Prostate gland (tissue), 2 donors: ENCODE measurements around the gene PGPEP1. TPM values are rescaled to one million over a fixed set of nuclear protein-coding genes. Genes with fewer than 3 reads are reported as not detected.

ENCODE experiments used
- DNase-seq: peaks from one replicate; pipeline ENCODE4 v3.0.0-alpha.2; 2019; ENCODE audit warnings: low spot score
- H3K27ac ChIP-seq, 2 donors: fragments of 200-600 bp; sonication (generic); 2 replicates each; pipeline ENCODE4 v1.5.1; 2017 to 2019
- H3K27me3 ChIP-seq: fragments of 200-600 bp; sonication (generic); replicated peaks from 2 replicates; pipeline ENCODE4 v1.5.1; 2019; ENCODE audit not compliant: insufficient read depth
- H3K36me3 ChIP-seq, 2 donors: fragments of 200-600 bp; sonication (generic); 1 replicate in 1 of 2; 2 replicates in 1 of 2; pipeline versions ENCODE4 v1.5.1 to v1.8.1; 2017 to 2019
- H3K4me1 ChIP-seq: fragments of 200-600 bp; sonication (generic); replicated peaks from 2 replicates; pipeline ENCODE4 v1.5.1; 2019
- H3K4me3 ChIP-seq, 2 donors: fragments of 200-600 bp; sonication (generic); 2 replicates each; pipeline ENCODE4 v1.5.1; 2017 to 2019
- H3K9me3 ChIP-seq: fragments of 200-600 bp; sonication (generic); 2 replicates; pipeline ENCODE4 v1.5.1; 2017
- POLR2A ChIP-seq: fragments of 450-650 bp; IDR thresholded peaks from one replicate; pipeline ENCODE4 v1.6.1; 2016; ENCODE audit warnings: antibody characterized with exemption, mild to moderate bottlenecking
- POLR2AphosphoS5 ChIP-seq: sonication (generic); formaldehyde crosslinking; IDR thresholded peaks from one replicate; pipeline ENCODE4 v1.6.1; 2017; ENCODE audit warnings: antibody characterized with exemption
- WGBS: methylation state at CpG from one replicate; pipeline ENCODE4 v1.1.5; 2018; 5-methylcytosine and 5-hydroxymethylcytosine counted together
- intact Hi-C: fragments of 100-400 bp; cut with DNase I; formaldehyde crosslinking; loops from one replicate; pipeline ENCODE4 v1.14.2; 2022
- microRNA-seq: library from miRNA; unstranded; fragments of <30 nt; microRNA quantifications from one replicate; pipeline ENCODE4, GENCODE V29; 2016
- small RNA-seq, 2 donors: library from RNA; depleted of rRNA; stranded (forward); fragments of <200 nt; gene quantifications; one replicate each; pipeline ENCODE3, GENCODE V24; 2016
- total RNA-seq, 2 donors: library from RNA; depleted of rRNA; stranded (reverse); fragments of >200 nt; gene quantifications; one replicate each; pipeline ENCODE4 v1.1.0, GENCODE V29; 2016
- TF ChIP-seq, protein P1 (sequence below), 4 experiments: fragments of 200-600 bp in 2 of 4; fragments of 450-650 bp in 2 of 4; sonication (generic) in 2 of 4; IDR thresholded peaks; 1 replicate in 3 of 4; 2 replicates in 1 of 4; pipeline ENCODE4 v1.5.1; 2016 to 2019; ENCODE audit warnings: antibody characterized with exemption in 4 of 4, mild to moderate bottlenecking in 2 of 4, moderate library complexity in 2 of 4

Gene PGPEP1
- total RNA-seq, 2 donors from 2014 or later, result 18.0 to 37.3 TPM

DNA sequence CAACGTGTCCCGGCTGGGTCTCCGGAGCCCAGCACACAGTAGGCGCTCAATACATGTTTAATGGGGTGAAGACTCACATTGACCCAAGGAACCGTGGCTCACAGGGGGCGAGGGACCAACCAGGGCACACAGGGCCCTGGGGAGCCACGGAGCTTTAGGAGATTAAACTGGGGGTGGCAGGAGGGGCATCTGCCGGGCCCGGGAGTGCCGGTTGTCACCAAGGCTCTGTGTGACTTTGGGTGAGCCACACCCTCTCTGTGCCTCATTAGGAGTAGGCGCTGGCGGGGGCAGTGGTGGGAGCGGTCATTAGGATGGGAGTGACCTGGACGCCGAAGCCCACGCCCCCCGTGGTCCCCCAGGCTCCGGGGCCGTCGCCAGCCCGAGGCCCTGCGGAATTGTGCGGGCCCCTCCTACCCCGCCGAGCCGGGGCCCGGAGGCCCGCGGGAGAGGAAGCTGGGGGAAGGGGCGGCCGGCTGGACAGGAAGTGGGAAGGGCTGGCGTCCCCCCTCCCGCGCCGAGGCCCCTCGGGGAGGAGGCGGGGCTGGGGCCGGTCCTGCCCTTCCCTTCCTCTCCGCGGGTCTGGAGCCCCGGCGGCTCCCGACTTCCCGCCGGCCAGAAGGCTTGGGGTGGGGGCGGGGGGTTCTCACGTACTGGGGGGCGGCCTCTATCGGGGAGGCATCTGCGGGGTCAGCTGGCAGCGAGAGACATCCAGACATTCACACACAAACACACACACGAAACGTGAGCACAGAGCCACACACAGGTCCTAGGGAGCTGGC lies 77.0 kb downstream of the PGPEP1 start:
- H3K4me1 ChIP-seq, result peaks cover 14% of the 10 kb centered on the region
- no peak for DNase-seq
- 2% methylated on average over 51 of the region's 53 CpGs for WGBS

DNA sequence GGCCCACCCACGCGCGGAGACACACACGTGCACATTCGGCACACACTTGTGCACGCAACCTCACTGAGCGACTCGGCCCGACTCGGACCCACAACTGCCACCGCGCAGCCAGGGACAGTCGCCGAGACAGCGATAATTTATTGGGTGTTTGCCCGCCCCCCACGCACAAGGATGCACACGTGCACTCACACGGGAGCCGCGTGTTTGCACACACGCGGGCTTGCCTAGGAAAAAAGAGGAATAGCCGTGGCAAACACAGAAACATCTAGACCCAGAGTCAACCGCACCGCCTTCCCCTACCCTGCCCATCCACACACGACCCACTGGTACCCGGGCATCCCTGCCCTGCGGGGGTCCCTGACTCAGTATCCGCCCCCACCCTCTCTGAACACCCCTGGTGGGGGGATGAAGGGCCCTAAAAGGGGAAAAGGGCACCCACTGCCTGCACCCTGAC lies 77.7 kb downstream of the PGPEP1 start:
- intact Hi-C loops, result loop anchor here (5.0 to 10.0 kb wide), 2 partner anchors 141 to 213 kb away; partner anchors contain the start of gene RAB3A

More for the DNA sequence above, 77.0 kb downstream of the PGPEP1 start:
- Histone ChIP-seq H3K27me3 (no peaks in the 10 kb centered on the region), H3K4me3 (peak overlapping the region; percentile 26 to 28), H3K27ac (peak overlapping the region; percentile 77 to 82), H3K9me3 (no peaks in the 10 kb centered on the region), H3K36me3 (no peaks in the 10 kb centered on the region)
- peak; percentile 19 for TF ChIP-seq POLR2AphosphoS5
- TF ChIP-seq, protein P1, sequence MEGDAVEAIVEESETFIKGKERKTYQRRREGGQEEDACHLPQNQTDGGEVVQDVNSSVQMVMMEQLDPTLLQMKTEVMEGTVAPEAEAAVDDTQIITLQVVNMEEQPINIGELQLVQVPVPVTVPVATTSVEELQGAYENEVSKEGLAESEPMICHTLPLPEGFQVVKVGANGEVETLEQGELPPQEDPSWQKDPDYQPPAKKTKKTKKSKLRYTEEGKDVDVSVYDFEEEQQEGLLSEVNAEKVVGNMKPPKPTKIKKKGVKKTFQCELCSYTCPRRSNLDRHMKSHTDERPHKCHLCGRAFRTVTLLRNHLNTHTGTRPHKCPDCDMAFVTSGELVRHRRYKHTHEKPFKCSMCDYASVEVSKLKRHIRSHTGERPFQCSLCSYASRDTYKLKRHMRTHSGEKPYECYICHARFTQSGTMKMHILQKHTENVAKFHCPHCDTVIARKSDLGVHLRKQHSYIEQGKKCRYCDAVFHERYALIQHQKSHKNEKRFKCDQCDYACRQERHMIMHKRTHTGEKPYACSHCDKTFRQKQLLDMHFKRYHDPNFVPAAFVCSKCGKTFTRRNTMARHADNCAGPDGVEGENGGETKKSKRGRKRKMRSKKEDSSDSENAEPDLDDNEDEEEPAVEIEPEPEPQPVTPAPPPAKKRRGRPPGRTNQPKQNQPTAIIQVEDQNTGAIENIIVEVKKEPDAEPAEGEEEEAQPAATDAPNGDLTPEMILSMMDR (IDR thresholded peaks at IDR 0.05), result no peak
- TF ChIP-seq POLR2A, result no peak
- intact Hi-C loops, result loop anchor here (5.0 to 10.0 kb wide), 2 partner anchors 140 to 213 kb away; partner anchors contain the start of gene RAB3A

DNA sequence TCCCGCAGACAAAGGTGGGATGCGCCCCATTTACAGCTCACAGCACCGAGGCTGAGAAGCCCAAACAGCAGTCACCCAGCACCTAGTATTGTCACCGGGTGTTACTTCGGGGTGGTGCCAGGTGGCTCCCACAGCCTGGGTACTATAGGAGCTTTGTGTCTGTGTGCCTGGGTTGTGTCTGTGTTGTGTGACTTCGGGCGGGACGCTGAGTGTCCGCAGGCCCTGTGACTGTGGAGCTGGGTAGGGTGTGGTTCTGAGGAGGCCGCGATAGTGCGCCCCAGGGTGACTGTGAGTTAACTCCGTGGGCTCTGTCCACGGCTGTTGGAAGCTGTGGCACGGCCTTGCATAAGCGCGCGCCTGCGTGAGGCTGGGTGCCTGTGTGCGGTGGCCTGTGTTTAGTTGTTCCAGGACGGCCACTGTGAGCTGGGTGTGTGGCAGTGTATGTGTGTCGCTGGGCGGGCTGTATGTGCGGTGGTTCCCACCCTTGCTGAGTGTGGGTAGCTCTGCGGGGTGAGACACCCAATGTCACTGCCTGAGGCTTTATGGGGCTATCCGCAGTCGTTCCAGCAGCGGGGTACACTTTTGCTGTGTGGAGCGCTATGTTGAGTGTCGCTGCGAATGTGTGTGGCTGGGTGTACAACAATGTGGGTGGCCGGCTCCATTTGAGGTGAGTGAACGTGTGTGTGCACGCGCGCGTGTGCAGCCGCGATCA lies 78.2 kb downstream of the PGPEP1 start:
- Histone ChIP-seq H3K27me3 (no peaks in the 10 kb centered on the region), H3K9me3 (no peaks in the 10 kb centered on the region), H3K4me1 (peaks cover 14% of the 10 kb centered on the region), H3K4me3 (peak overlapping the region; percentile 59 to 75), H3K27ac (peak overlapping the region; percentile 77 to 82), H3K36me3 (no peaks in the 10 kb centered on the region)
- intact Hi-C loops, result loop anchor here (5.0 to 10.0 kb wide), 2 partner anchors 141 to 214 kb away; partner anchors contain the start of gene RAB3A
- TF ChIP-seq POLR2A (no peak), POLR2AphosphoS5 (no peak)
- TF ChIP-seq, protein P1 (IDR thresholded peaks at IDR 0.05), result no peak
- no peak for DNase-seq
- 20% methylated on average over 39 of the region's 39 CpGs for WGBS

More for the DNA sequence above, 77.7 kb downstream of the PGPEP1 start:
- Histone ChIP-seq H3K27me3 (no peaks in the 10 kb centered on the region), H3K4me1 (peaks cover 14% of the 10 kb centered on the region), H3K9me3 (no peaks in the 10 kb centered on the region), H3K36me3 (no peaks in the 10 kb centered on the region), H3K27ac (peak overlapping the region; percentile 77 to 82), H3K4me3 (peak overlapping the region; percentile 26 to 28)
- TF ChIP-seq POLR2AphosphoS5, result no peak
- TF ChIP-seq, protein P1 (IDR thresholded peaks at IDR 0.05), result no peak
- no peak for TF ChIP-seq POLR2A
- WGBS, result 19% methylated on average over 30 of the region's 30 CpGs
- DNase-seq, result no peak

DNA sequence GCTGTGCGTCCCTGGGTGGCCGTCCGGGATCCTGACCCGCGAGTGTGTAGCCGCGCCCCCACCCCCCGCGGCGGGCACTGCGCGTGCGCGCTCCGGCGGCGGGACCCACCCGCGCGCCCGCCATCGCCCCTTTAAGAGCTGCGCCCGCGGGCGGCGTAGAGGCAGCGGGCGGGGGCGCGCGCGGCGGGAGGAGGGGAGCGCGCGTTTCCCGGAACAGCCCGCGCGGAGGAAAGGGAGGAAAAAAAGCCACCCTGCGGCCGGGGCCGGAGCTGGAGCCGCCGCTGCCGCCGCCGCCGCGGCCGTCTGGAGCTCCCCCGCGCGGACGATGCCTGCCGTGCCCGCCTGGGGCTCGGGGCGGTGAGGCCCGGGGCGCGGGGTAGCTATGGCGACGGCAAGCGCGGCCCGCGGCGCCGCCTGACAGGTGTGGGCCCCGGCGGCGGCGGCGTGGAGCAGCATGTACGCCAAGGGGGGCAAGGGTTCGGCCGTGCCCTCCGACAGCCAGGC lies 78.8 kb downstream of the PGPEP1 start, which contains the start of gene SSBP4:
Gene SSBP4, plus strand, starts transcription at position 204 of the 504 bp plus-strand sequence. Its CDS starts 251 bp downstream, at position 455.
- TF ChIP-seq POLR2AphosphoS5, result peak; percentile 37
- TF ChIP-seq POLR2A, result no peak
- TF ChIP-seq, protein P1 (IDR thresholded peaks at IDR 0.05), result peak in 3 of 4 experiments; percentile 21 to 67 (median 62)
- Histone ChIP-seq H3K9me3 (no peaks in the 10 kb centered on the region), H3K27ac (peak within 1 kb of the TSS; percentile 77 to 82), H3K4me3 (peak within 1 kb of the TSS; percentile 59 to 75), H3K27me3 (no peaks in the 10 kb centered on the region), H3K36me3 (no peaks in the 10 kb centered on the region), H3K4me1 (peaks cover 14% of the 10 kb centered on the region)
- under 1% methylated on average over 79 of the region's 80 CpGs for WGBS
- DNase-seq, result peak; percentile 54
- intact Hi-C loops, result loop anchor here (5.0 to 10.0 kb wide), 2 partner anchors 142 to 214 kb away; partner anchors contain the start of gene RAB3A

Small RNA genes lying within 50 kb of the gene (microRNA-seq; reads per million reads assigned to microRNA genes)
- not detected for gene MIR3189

Small RNA genes lying within 50 kb of the gene (small RNA-seq; reads per million reads assigned to genes)
- gene MIR3189, result 0 reads per million in 2 donors
- 0 reads per million in 2 donors for gene RN7SL513P

Other genes with a start within 250 kb of the PGPEP1 start
- 10 to 100 TPM in 1 of 2 donors, 1 to 10 TPM in 1; 6.1 to 10.8 TPM for gene MAST3, start 242.8 kb upstream of the PGPEP1 start, total RNA-seq
- 10 to 100 TPM; 41.3 to 71.6 TPM for gene PIK3R2, start 187.4 kb upstream of the PGPEP1 start, total RNA-seq
- gene IFI30, start 166.8 kb upstream of the PGPEP1 start, total RNA-seq, result 10 to 100 TPM; 20.9 to 22.5 TPM
- 10 to 100 TPM in 1 of 2 donors, 1 to 10 TPM in 1; 8.5 to 21.1 TPM for gene MPV17L2, start 147.4 kb upstream of the PGPEP1 start, total RNA-seq
- 1 to 10 TPM; 2.5 to 6.0 TPM for gene RAB3A, start 136.6 kb upstream of the PGPEP1 start, total RNA-seq
- gene PDE4C, start 114.2 kb upstream of the PGPEP1 start, total RNA-seq, result 1 to 10 TPM in 1 of 2 donors, under 1 TPM in 1; 0.27 to 1.6 TPM
- 10 to 100 TPM in 1 of 2 donors, 1 to 10 TPM in 1; 4.1 to 19.5 TPM for gene IQCN, start 66.1 kb upstream of the PGPEP1 start, total RNA-seq
- 100 to 1,000 TPM; 521 to 844 TPM for gene JUND, start 59.0 kb upstream of the PGPEP1 start, total RNA-seq
- 100 to 1,000 TPM; 157 to 215 TPM for gene LSM4, start 17.5 kb upstream of the PGPEP1 start, total RNA-seq
- gene GDF15, start 45.6 kb downstream of the PGPEP1 start, total RNA-seq, result 100 to 1,000 TPM in 1 of 2 donors, 10 to 100 TPM in 1; 49.6 to 136 TPM
- gene LRRC25, start 57.0 kb downstream of the PGPEP1 start, total RNA-seq, result 1 to 10 TPM; 1.6 to 5.5 TPM
- 100 to 1,000 TPM in 1 of 2 donors, 10 to 100 TPM in 1; 71.5 to 120 TPM for gene SSBP4, start 78.8 kb downstream of the PGPEP1 start, total RNA-seq
- 100 to 1,000 TPM in 1 of 2 donors, 10 to 100 TPM in 1; 71.6 to 690 TPM for gene ISYNA1, start 97.5 kb downstream of the PGPEP1 start, total RNA-seq
- 10 to 100 TPM; 10.7 to 44.4 TPM for gene ELL, start 181.5 kb downstream of the PGPEP1 start, total RNA-seq
- 100 to 1,000 TPM; 326 to 536 TPM for gene FKBP8, start 203.0 kb downstream of the PGPEP1 start, total RNA-seq
- 100 to 1,000 TPM; 115 to 130 TPM for gene KXD1, start 217.3 kb downstream of the PGPEP1 start, total RNA-seq
- 100 to 1,000 TPM; 646 to 738 TPM for gene UBA52, start 231.3 kb downstream of the PGPEP1 start, total RNA-seq
- 100 to 1,000 TPM in 1 of 2 donors, 10 to 100 TPM in 1; 98.9 to 149 TPM for gene REX1BD, start 248.2 kb downstream of the PGPEP1 start, total RNA-seq